ENCODE results near the gene CRTC3. TPM values are rescaled to one million over a fixed set of nuclear protein-coding genes. Genes with fewer than 3 reads are reported as not detected.

The CRTC3 gene
- total RNA-seq, 4 donors from 2014 or later = 26.9 to 54.5 (median 42.1) TPM

- TF ChIP-seq, protein P1, sequence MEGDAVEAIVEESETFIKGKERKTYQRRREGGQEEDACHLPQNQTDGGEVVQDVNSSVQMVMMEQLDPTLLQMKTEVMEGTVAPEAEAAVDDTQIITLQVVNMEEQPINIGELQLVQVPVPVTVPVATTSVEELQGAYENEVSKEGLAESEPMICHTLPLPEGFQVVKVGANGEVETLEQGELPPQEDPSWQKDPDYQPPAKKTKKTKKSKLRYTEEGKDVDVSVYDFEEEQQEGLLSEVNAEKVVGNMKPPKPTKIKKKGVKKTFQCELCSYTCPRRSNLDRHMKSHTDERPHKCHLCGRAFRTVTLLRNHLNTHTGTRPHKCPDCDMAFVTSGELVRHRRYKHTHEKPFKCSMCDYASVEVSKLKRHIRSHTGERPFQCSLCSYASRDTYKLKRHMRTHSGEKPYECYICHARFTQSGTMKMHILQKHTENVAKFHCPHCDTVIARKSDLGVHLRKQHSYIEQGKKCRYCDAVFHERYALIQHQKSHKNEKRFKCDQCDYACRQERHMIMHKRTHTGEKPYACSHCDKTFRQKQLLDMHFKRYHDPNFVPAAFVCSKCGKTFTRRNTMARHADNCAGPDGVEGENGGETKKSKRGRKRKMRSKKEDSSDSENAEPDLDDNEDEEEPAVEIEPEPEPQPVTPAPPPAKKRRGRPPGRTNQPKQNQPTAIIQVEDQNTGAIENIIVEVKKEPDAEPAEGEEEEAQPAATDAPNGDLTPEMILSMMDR (IDR thresholded peaks at IDR 0.05; ENCODE audit: low read depth) = no peak
These were observed 51.2 kb downstream of the CRTC3 start for GRCh38 chr15:90580946-90581345.

DNA sequence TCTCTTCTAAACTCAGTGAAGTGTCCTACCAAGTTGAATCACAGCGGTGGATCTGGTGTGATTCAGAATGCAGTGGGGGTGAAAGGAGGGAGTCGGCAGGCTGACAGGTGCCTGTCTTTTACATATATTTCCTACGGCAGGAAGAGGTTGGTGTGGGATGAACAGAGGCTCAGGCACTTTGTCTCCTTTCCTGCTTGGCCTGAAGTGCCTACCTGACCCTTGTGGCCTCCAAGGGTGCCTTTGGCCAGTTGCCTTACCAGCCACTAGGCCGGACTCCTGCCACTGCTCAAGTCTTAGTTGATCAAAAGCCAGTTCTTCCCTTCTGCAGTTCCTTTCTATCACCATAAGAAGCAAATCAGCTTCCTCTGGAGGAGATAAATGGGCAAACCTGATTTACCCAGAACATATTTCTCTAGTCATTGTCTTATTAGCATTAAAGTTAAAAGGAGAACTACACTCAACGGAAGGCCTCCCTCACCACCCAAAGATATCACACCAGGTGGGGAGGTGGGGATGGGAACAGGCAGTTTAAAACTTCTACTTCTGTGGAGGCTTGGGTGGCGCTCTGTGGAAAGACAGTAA lies 52.1 kb downstream of the CRTC3 start:
- TF ChIP-seq, protein P1 (IDR thresholded peaks at IDR 0.05; ENCODE audit: low read depth) = no peak

- TF ChIP-seq, protein P1 (IDR thresholded peaks at IDR 0.05; ENCODE audit: low read depth) = no peak
These were observed 52.8 kb downstream of the CRTC3 start for GRCh38 chr15:90582553-90582952.

DNA sequence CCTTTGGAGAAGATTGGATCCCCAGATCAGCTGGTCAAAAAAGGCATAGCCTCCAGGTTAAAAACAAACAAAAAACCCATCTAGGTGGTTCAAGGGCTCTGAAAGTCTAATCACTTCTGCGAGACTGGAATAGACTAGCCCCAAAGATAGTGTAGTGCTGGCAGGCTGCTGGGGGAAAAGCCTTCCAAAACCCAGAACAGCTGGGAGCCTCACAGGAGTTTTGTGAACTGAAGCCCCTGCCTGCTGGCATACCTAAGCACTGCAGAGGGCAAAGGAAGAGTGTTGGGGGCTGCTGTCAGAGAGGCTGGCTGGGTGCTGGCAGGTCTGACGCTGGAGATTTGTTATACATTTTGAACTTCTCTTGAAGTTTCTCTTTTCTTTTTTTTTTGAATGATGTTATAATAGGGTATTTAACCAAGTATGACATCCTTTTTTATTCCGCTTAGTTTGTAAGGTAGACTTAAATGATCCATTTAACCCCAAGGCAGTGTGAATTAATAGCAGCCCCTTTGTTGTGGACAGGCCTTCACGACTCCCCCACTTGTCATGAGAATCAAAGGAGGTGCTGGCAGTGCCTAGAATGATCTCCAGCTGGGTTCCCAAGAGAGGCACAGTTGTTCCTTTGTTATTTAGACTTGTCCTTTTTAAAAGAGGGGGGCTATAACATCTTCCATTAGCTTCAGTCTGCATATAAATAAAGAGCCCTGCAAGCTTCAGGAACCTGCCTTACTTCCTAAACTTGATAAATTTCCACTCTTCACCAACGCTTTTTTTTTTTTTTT lies 53.9 kb downstream of the CRTC3 start:
- TF ChIP-seq, protein P1 (IDR thresholded peaks at IDR 0.05; ENCODE audit: low read depth) = no peak

DNA sequence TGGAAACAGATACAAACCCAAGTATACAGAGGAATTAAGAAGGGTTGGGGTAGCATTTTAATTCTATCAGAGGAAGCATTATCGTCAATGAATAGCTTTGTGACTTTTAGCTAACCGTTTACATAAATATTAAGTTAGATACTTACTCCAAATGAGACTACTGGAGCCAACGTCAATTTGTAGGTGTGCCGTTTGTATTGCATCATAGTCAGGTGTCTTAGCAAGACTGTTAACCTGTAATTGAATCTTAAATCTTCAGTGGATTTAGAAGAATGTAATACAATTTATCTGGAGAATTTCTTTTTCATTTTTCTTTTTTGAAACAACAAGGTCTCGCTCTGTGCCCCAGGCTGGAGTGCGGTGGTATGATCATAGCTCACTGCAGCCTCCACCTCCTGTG lies 55.1 kb downstream of the CRTC3 start:
- TF ChIP-seq, protein P1 (IDR thresholded peaks at IDR 0.05; ENCODE audit: low read depth) = no peak

GRCh38 chr15:90585863-90586262 lies 56.1 kb downstream of the CRTC3 start:
- TF ChIP-seq, protein P1 (IDR thresholded peaks at IDR 0.05; ENCODE audit: low read depth) = no peak

DNA sequence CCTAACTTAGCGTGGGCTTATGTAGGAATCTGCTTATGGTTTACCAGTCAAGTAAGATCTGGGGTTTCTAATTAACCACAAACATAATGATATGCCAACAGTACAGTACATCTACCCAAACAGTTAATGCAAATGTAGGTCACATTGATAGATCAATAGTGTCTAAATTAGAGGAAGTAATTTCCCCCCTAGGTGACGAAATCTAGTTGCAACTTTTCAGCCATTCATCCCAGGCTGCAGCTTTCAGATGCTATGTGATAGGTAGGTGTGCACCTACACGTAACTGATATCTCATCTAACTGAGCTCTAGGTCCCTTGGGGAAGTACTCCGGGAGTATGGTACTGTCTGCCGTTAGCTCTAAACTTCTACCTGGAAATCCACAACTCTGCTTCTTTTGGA lies 57.2 kb downstream of the CRTC3 start:
- TF ChIP-seq, protein P1 (IDR thresholded peaks at IDR 0.05; ENCODE audit: low read depth) = no peak

Measured in subcutaneous adipose tissue (tissue), 4 donors.